ENCODE measurements around the gene USP7.
"Not testable (repeated sequence)": the region's sequence is repeated elsewhere in the genome, so short reads cannot be mapped to it uniquely, and the experiment has no call there.

USP7 gene

GRCh38 chr16:8972843-8973586, 9.3 kb upstream of the USP7 start:
- no peak for DNase-seq (ENCODE audit: low spot score)

GRCh38 chr16:8971416-8971815, 7.7 kb upstream of the USP7 start:
- no peak for DNase-seq (ENCODE audit: low spot score)

- DNase-seq (ENCODE audit: low spot score): not testable (repeated sequence)
These were observed 5.6 kb upstream of the USP7 start for GRCh38 chr16:8969202-8969897.

- not testable (repeated sequence) for DNase-seq (ENCODE audit: low spot score)
These were observed 4.3 kb upstream of the USP7 start for GRCh38 chr16:8968054-8968453.

- DNase-seq (ENCODE audit: low spot score): no peak
These were observed 3.6 kb upstream of the USP7 start for GRCh38 chr16:8967132-8967821.

GRCh38 chr16:8966817-8967131, 3.1 kb upstream of the USP7 start:
- no peak for DNase-seq (ENCODE audit: low spot score)

- DNase-seq (ENCODE audit: low spot score): no peak
These were observed 756 bp upstream of the USP7 start for GRCh38 chr16:8964462-8964861.

- DNase-seq (ENCODE audit: low spot score): no peak
These were observed 491 bp downstream of the USP7 start for GRCh38 chr16:8963010-8963820.

- peak; percentile 49 for DNase-seq (ENCODE audit: low spot score)
These were observed 1.2 kb downstream of the USP7 start for GRCh38 chr16:8962393-8963009.

- no peak for DNase-seq (ENCODE audit: low spot score)
These were observed 1.8 kb downstream of the USP7 start for GRCh38 chr16:8961811-8962390.

- DNase-seq (ENCODE audit: low spot score): no peak
These were observed 3.0 kb downstream of the USP7 start for GRCh38 chr16:8960788-8961109.

- DNase-seq (ENCODE audit: low spot score): peak; percentile 60
These were observed 3.6 kb downstream of the USP7 start for GRCh38 chr16:8959921-8960787.

- DNase-seq (ENCODE audit: low spot score): no peak
These were observed 5.2 kb downstream of the USP7 start for GRCh38 chr16:8958344-8959167.

GRCh38 chr16:8957509-8958157, 6.1 kb downstream of the USP7 start:
- DNase-seq (ENCODE audit: low spot score): no peak

- DNase-seq (ENCODE audit: low spot score): no peak
These were observed 6.7 kb downstream of the USP7 start for GRCh38 chr16:8957063-8957397.

- DNase-seq (ENCODE audit: low spot score): no peak
These were observed 7.2 kb downstream of the USP7 start for GRCh38 chr16:8956265-8957062.

- no peak for DNase-seq (ENCODE audit: low spot score)
These were observed 7.9 kb downstream of the USP7 start for GRCh38 chr16:8955828-8956227.

GRCh38 chr16:8953064-8953463, 10.6 kb downstream of the USP7 start:
- no peak for DNase-seq (ENCODE audit: low spot score)
